Fibroblast of pulmonary artery (primary cell): ENCODE measurements around the gene PTPRC.

Experiments
- DNase-seq: peaks from one replicate; pipeline ENCODE4 v3.0.0-alpha.2; 2010; ENCODE audit warnings: low read depth
- H3K4me3 ChIP-seq: replicated peaks from 2 replicates; pipeline ENCODE4 v1.5.1; 2011; ENCODE audit warnings: low read depth, mild to moderate bottlenecking, control low read depth, low read length, moderate library complexity
- CTCF ChIP-seq: IDR thresholded peaks from 2 replicates; pipeline ENCODE4 v1.5.1; 2011; ENCODE audit warnings: mild to moderate bottlenecking, control low read depth, low read length, inconsistent platforms; ENCODE audit errors: missing control alignments

The PTPRC gene

DNA sequence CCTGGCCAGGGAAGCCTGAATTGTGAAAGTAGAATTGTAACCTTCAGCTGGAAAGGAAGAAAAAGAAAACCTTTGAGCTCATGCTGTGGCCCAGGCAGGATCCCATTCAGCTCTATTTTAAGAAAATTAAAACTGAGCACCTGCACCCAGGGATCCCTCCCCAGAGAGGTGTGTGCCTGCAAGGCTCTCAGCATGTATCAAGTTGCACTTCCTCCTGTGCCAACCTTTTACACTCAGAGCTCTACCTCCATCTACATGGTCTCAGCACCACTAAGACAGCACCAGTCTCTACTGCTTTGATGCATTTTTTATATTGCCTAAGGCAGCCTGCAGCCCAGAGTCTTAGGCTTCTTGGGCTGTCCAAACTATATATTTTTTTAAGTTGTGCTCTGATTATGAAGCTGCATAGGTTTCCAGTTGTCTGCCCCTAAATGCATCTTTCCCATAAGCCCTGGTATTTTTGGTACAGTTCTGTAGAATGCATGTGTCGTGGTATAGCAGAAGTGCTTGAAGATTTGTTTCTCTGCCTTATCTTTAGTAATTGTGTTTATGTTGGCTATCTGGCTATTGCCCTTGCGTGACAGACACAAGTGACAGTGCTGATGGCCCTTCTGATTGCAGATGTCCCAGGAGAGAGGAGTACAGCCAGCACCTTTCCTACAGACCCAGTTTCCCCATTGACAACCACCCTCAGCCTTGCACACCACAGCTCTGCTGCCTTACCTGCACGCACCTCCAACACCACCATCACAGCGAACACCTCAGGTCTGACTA is 63.1 kb downstream of the PTPRC start:
- no peak for TF ChIP-seq CTCF
- H3K4me3 ChIP-seq, result no peak overlapping the region
- no peak for DNase-seq

- no peak overlapping the region for H3K4me3 ChIP-seq
- DNase-seq, result no peak
- no peak for TF ChIP-seq CTCF
Observed at GRCh38 chr1:198708761-198709525, 70.1 kb downstream of the PTPRC start.

- no peak overlapping the region for H3K4me3 ChIP-seq
- DNase-seq, result no peak
- TF ChIP-seq CTCF, result no peak
Observed at GRCh38 chr1:198711837-198712236, 73.0 kb downstream of the PTPRC start.

GRCh38 chr1:198713081-198713480 is 74.2 kb downstream of the PTPRC start:
- H3K4me3 ChIP-seq, result no peak overlapping the region
- DNase-seq, result peak; percentile 26
- no peak for TF ChIP-seq CTCF

DNA sequence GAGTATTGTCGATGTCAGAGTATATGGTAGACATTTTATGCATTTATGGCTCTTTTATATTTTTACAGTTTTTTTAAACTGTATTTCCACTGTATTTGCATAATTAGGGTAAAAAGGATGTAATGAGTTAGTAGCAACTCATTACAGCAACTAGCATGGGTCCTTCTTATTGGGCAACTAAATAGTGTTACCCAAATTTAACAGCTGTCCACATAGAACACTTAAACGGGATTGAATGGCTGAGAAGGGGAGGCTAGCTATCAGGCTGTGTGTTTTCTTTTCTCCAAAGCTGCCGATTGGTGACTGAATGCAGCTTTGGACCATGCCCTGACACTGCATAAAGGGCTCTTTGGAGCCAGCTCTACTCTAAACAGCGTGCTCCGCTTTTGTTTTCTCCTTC is 75.4 kb downstream of the PTPRC start:
- no peak for TF ChIP-seq CTCF
- no peak for DNase-seq
- no peak overlapping the region for H3K4me3 ChIP-seq

- no peak for TF ChIP-seq CTCF
- H3K4me3 ChIP-seq, result no peak overlapping the region
- no peak for DNase-seq
Observed at GRCh38 chr1:198716051-198716450, 77.2 kb downstream of the PTPRC start.
